Activated CD8-positive, alpha-beta memory T cell treated with anti-CD3 and anti-CD28 coated beads for 48 hours (primary cell): ENCODE data around the gene U2AF1L4.

Experiments
- DNase-seq, 3 experiments: peaks; one replicate each; pipeline ENCODE4 v3.0.0-alpha.2; 2020; ENCODE audit warnings: low read depth in 2 of 3, low spot score in 2 of 3

The U2AF1L4 gene

GRCh38 chr19:35745328-35746086, at the start of gene U2AF1L4, which contains the start of gene PSENEN:
Gene U2AF1L4, minus strand, starts transcription at chr19:35745418. Its CDS starts 27 bp downstream, at chr19:35745391.
Gene PSENEN, plus strand, starts transcription at chr19:35745651. Its CDS starts 280 bp downstream, at chr19:35745931.
- DNase-seq = peak; percentile 82 to 94 (median 85)

- DNase-seq = no peak
Measured at GRCh38 chr19:35793381-35794165, 48.4 kb upstream of the U2AF1L4 start.

- no peak for DNase-seq
Measured at GRCh38 chr19:35792888-35793287, 47.7 kb upstream of the U2AF1L4 start.

GRCh38 chr19:35792312-35792711, 47.1 kb upstream of the U2AF1L4 start:
- no peak for DNase-seq

- DNase-seq = no peak
Measured at GRCh38 chr19:35791814-35792279, 46.6 kb upstream of the U2AF1L4 start.

GRCh38 chr19:35790981-35791813, 46.0 kb upstream of the U2AF1L4 start:
- DNase-seq = no peak

GRCh38 chr19:35789978-35790944, 45.0 kb upstream of the U2AF1L4 start:
- DNase-seq = no peak

GRCh38 chr19:35789195-35789977, 44.2 kb upstream of the U2AF1L4 start:
- DNase-seq = no peak

GRCh38 chr19:35788205-35788960, 43.2 kb upstream of the U2AF1L4 start:
- DNase-seq = no peak

GRCh38 chr19:35787227-35787799, 42.1 kb upstream of the U2AF1L4 start:
- DNase-seq = no peak

- DNase-seq = no peak
Measured at GRCh38 chr19:35786299-35787160, 41.3 kb upstream of the U2AF1L4 start.

- no peak for DNase-seq
Measured at GRCh38 chr19:35785339-35785627, 40.1 kb upstream of the U2AF1L4 start.

GRCh38 chr19:35784503-35785338, 39.5 kb upstream of the U2AF1L4 start:
- DNase-seq = no peak

GRCh38 chr19:35783469-35784434, 38.5 kb upstream of the U2AF1L4 start:
- no peak for DNase-seq

GRCh38 chr19:35782589-35782988, 37.4 kb upstream of the U2AF1L4 start:
- no peak for DNase-seq
